ENCODE results near the gene FARSB. TPM values are rescaled to one million over a fixed set of nuclear protein-coding genes. Genes with fewer than 3 reads are reported as not detected.

Gene FARSB
- total and polyA plus RNA-seq, 2 donors (not counting 3 experiments of a cell fraction or from before 2014, with no cell fraction given) = 12.7 to 29.4 TPM

DNA sequence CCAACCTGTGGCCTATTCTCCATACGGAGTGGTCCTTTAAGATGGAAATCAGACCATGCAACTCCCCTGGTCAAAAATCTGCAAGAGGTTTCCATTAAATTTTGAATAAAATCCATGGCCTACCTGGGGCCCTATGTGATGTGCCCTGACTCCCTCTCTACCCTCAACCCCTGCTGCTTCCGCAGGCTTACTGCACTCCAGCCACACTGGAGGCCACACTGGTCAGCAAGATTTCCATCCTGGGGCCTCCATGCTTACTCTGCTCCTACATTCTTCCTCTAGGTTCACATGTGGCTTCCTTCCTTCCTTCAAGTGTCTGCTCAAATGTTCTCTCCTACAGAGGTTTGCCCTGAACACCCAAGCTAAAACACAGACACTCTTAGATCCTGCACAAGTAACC is 40.6 kb downstream of the FARSB start:
- POLR2A ChIA-PET = no interaction called here
- Histone ChIP-seq H3K9ac (replicated peaks; ENCODE audit: extremely low read depth, insufficient read depth, low read length) (no peak overlapping the region), H2AFZ (ENCODE audit: low read depth, low read length) (no peak overlapping the region), H3K79me2 (ENCODE audit: control insufficient read depth, insufficient read depth, low read length) (peaks cover 4% of the 10 kb centered on the region), H4K20me1 (replicated peaks; ENCODE audit: control insufficient read depth, extremely low read depth, insufficient read depth, low read length) (no peaks in the 10 kb centered on the region), H3K4me2 (ENCODE audit: insufficient read depth, low read length) (no peak overlapping the region), H3K36me3 (ENCODE audit: control insufficient read depth in 2 of 2, extremely low read depth in 1 of 2, insufficient read depth in 2 of 2, low read length in 2 of 2) (peaks cover 0 to 20% of the 10 kb centered on the region in 2 experiments), H3K27ac (ENCODE audit: insufficient read depth, low read depth, low read length) (no peak overlapping the region), H3K27me3 (ENCODE audit: control insufficient read depth in 2 of 2, insufficient read depth in 2 of 2, low read length in 2 of 2) (no peaks in the 10 kb centered on the region), H3K9me1 (replicated peaks; ENCODE audit: control insufficient read depth, extremely low read depth, insufficient read depth, low read length) (no peaks in the 10 kb centered on the region), H3K4me3 (replicated peaks in 1 of 3; ENCODE audit: insufficient read depth in 1 of 3, low read depth in 1 of 3, low read length in 3 of 3) (no peak overlapping the region), H3K4me1 (ENCODE audit: control insufficient read depth, extremely low read depth, insufficient read depth, low read length) (no peaks in the 10 kb centered on the region), H3K9me3 (replicated peaks; ENCODE audit: control insufficient read depth, insufficient read depth, low read length) (no peaks in the 10 kb centered on the region)
- CTCF ChIA-PET = interaction anchor here (1.1 to 2.1 kb wide), 7 partner anchors 10 to 590 kb away, joined by 3 to 39 read pairs (median 6); no protein-coding TSS in a partner anchor
- intact Hi-C loops (cut with micrococcal nuclease) = loop anchor here (10.0 kb wide), 1 partner anchor 591 kb away; no protein-coding TSS in a partner anchor
- dilution Hi-C loops (cut with MboI; ENCODE audit: extremely low pct_ligation_motif_present, low sequenced_read_pairs) = no loop called here
- BruUV-seq (replicated peaks) = no TSS peak
- no peak for DNase-seq (ENCODE audit: low read depth, low spot score)
- FAIRE-seq = no peak
- TF ChIP-seq GATA2 (IDR thresholded peaks at IDR 0.05; ENCODE audit: insufficient read depth, insufficient read length, low read depth, low read length) (no peak), MYC (IDR thresholded peaks at IDR 0.05; ENCODE audit: low read depth, low read length) (no peak), JUN (IDR thresholded peaks at IDR 0.05; ENCODE audit: borderline replicate concordance, insufficient read depth, insufficient read length, low read depth) (no peak), EZH2 (IDR thresholded peaks at IDR 0.05; ENCODE audit: borderline replicate concordance, low read depth, low read length, severe bottlenecking) (no peak), POLR2AphosphoS5 (IDR thresholded peaks at IDR 0.05; ENCODE audit: insufficient read depth, low read depth, low read length) (no peak), POLR2A (IDR thresholded peaks at IDR 0.05; ENCODE audit: low read depth, low read length) (no peak), FOS (IDR thresholded peaks at IDR 0.05; ENCODE audit: borderline replicate concordance, insufficient read depth, low read length) (no peak)
- TF ChIP-seq, protein P1, sequence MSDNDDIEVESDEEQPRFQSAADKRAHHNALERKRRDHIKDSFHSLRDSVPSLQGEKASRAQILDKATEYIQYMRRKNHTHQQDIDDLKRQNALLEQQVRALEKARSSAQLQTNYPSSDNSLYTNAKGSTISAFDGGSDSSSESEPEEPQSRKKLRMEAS (IDR thresholded peaks at IDR 0.05; ENCODE audit: insufficient read depth, insufficient read length) = no peak

Measured in endothelial cell of umbilical vein (primary cell).